Stimulated activated CD4-positive, alpha-beta T cell treated with anti-CD3 and anti-CD28 coated beads, Interleukin-1b, Interleukin-23, amount 100 ng/mL, for 4 hours (primary cell): ENCODE measurements around the gene XPA.
"Not testable (repeated sequence)": the region's sequence is repeated elsewhere in the genome, so short reads cannot be mapped to it uniquely, and the experiment has no call there.

ENCODE experiments used
- DNase-seq, 2 donors: peaks; one replicate each; pipeline ENCODE4 v3.0.0-alpha.2; 2020; ENCODE audit warnings: low read depth in 2 of 2

The XPA gene

GRCh38 chr9:97703437-97704344 lies 6.6 kb upstream of the XPA start:
- DNase-seq, result no peak

DNA sequence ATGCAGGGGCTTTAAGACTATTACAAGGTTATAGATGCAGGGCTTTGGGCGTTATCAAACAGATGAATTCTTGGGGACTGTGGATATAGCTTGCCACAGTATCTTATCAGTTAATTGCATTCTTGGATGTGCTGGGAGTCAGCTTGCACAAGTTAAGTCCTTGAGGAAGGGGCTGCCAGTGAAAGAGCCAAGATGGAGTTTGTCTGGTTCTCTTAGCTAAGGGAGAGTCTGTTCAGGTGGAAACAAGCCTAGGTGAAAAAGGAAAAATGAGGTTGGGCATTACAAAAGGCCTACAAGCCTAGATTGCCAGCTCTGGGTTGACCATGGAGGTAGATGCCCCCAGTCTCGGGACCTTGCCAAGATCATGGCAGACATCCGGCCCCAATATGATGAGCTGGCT lies 2.7 kb upstream of the XPA start:
- not testable (repeated sequence) for DNase-seq

DNA sequence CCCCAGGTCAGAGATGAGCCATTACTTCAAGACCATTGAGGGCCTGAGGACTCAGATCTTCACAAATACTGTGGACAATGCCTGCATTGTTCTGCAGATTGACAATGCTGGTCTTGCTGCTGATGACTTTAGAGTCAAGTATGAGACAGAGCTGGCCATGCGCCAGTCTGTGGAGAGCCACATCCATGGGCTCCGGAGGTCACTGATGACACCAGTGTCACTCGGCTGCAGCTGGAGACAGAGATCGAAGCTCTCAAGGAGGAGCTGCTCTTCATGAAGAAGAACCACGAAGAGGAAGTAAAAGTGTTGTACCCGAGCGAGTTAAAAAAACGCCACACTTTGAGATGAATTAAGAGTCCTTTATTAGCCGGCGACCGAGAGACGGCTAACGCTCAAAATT lies 2.1 kb upstream of the XPA start:
- not testable (repeated sequence) for DNase-seq

GRCh38 chr9:97698865-97699264 lies 1.7 kb upstream of the XPA start:
- no peak for DNase-seq

GRCh38 chr9:97697837-97698236 lies 697 bp upstream of the XPA start:
- no peak for DNase-seq

GRCh38 chr9:97695995-97696802 lies 941 bp downstream of the XPA start:
- no peak for DNase-seq

GRCh38 chr9:97695390-97695789 lies 1.8 kb downstream of the XPA start:
- DNase-seq, result no peak

- no peak for DNase-seq
These were observed 2.4 kb downstream of the XPA start for GRCh38 chr9:97694769-97695168.

GRCh38 chr9:97689401-97690180 lies 7.5 kb downstream of the XPA start:
- no peak for DNase-seq

- no peak for DNase-seq
These were observed 8.5 kb downstream of the XPA start for GRCh38 chr9:97688654-97689053.

- no peak for DNase-seq
These were observed 14.9 kb downstream of the XPA start for GRCh38 chr9:97682242-97682641.

- no peak for DNase-seq
These were observed 21.5 kb downstream of the XPA start for GRCh38 chr9:97675655-97676054.

GRCh38 chr9:97673922-97674321 lies 23.2 kb downstream of the XPA start:
- DNase-seq, result no peak

DNA sequence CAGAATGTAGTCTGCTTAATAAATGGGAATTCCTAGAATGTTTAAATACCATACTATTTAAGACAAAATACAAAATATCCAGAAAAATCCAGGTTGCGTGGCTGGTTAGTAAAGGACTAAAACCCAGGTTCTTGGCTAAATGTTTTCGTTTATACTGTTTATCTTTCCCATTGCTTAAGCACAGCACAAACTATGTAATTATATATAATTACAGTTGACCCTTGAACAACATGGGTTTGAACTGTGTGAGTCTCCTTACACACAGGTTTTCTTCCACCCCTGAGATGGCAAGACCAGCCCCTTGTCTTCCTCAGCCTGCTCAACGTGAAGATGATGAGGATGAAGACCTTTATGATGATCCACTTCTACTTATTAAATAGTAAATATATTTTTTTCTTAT lies 24.7 kb downstream of the XPA start:
- no peak for DNase-seq

GRCh38 chr9:97670586-97670985 lies 26.6 kb downstream of the XPA start:
- DNase-seq, result no peak

DNA sequence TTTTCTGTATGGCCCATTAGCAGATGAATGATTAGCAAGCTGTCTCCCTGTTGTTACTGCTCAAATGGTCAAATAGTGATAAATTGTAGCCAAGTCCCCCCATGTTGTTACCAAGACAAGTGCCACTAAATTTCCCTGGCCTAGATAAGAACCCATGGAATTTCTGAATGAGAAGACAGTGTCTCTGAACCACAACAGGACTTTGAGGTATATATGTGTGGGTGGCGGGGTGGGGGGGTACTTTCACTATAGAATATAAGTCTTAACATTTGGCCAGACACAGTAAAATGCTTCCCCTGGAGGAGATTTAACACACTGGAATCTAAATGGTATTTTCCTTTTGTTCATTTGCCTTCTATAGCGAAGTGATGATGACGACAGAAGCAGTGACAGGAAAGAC lies 28.7 kb downstream of the XPA start:
- DNase-seq, result peak in 1 of 2 donors; percentile 1

- no peak for DNase-seq
These were observed 30.0 kb downstream of the XPA start for GRCh38 chr9:97666907-97667686.

DNA sequence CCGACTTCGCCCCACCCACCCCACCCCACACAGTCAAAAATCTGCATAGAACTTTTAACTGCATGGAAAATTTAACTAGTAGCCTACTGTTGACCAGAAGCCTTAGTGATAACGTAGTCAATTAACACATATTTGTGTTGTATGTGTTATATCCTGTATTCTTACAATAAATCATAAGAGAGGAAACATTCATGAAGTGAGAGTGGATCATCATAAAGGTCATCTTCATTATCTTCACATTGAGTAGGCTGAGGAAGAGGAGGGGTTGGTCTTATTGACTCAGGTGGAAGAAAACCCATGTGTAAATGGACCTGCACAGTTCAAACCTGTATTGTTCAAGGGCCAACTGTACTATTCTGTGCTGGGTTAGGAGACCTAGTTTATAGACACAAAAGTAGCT lies 31.4 kb downstream of the XPA start:
- DNase-seq, result no peak

DNA sequence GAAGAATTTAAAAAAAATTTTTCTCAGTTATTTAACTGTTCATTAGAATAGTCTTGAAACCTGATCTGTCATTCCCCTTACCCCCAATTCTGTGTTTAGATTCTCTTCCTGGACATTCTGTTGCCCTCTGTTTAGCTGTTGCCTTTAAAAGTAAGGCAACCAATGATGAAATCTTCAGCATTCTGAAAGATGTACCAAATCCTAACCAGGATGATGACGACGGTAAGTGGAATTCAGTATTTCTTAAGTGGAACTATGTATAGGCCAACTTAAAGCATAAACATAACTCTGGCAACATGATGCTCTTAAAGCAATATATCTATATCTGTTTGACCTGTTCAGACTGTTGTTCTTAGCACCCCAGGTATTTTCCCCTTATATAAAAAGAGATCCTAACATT lies 36.3 kb downstream of the XPA start:
- no peak for DNase-seq

- no peak for DNase-seq
These were observed 36.8 kb downstream of the XPA start for GRCh38 chr9:97660340-97660739.

- no peak for DNase-seq
These were observed 37.4 kb downstream of the XPA start for GRCh38 chr9:97659771-97660170.
